SK-N-SH treated with all-trans-retinoic acid at 6 μM for 48 hours (cell line): ENCODE data around the gene CHST13.

Experiments used
- ATAC-seq: fragments of 200-7000 bp; cut with Tn5 transposase; 3 replicates; pipeline ENCODE4 v1.9.1; 2020; ENCODE audit warnings: mild to moderate bottlenecking, moderate library complexity
- ARNTL ChIP-seq: fragments of 450-650 bp; formaldehyde crosslinking; IDR thresholded peaks from 2 replicates; pipeline ENCODE4 v1.5.0; 2020; ENCODE audit warnings: low read depth, mild to moderate bottlenecking, moderate library complexity, borderline replicate concordance
- BACH2 ChIP-seq: fragments of 250-450 bp; sonication (Bioruptor Pico); IDR thresholded peaks from 2 replicates; pipeline ENCODE4 v1.9.0; 2021; ENCODE audit warnings: mild to moderate bottlenecking, borderline replicate concordance
- CSDC2 ChIP-seq: fragments of 250-450 bp; sonication (Bioruptor Pico); IDR thresholded peaks from 2 replicates; pipeline ENCODE4 v1.5.0; 2020; ENCODE audit warnings: mild to moderate bottlenecking, moderate library complexity
- ESRRG ChIP-seq: fragments of 250-450 bp; sonication (Bioruptor Pico); IDR thresholded peaks from 2 replicates; pipeline ENCODE4 v1.6.1; 2021; ENCODE audit warnings: mild to moderate bottlenecking
- GLIS3 ChIP-seq: fragments of 250-450 bp; sonication (Bioruptor Pico); IDR thresholded peaks from 2 replicates; pipeline ENCODE4 v1.5.0; 2020; ENCODE audit warnings: mild to moderate bottlenecking, moderate library complexity
- ISL1 ChIP-seq: fragments of 250-450 bp; sonication (Bioruptor Pico); IDR thresholded peaks from 2 replicates; pipeline ENCODE4 v2.1.2; 2022; ENCODE audit warnings: mild to moderate bottlenecking, moderate library complexity
- OSR1 ChIP-seq: fragments of 250-450 bp; sonication (Bioruptor Pico); IDR thresholded peaks from 2 replicates; pipeline ENCODE4 v1.8.0; 2022; ENCODE audit warnings: moderate library complexity, mild to moderate bottlenecking, inconsistent platforms
- PPARA ChIP-seq: fragments of 250-450 bp; sonication (Bioruptor Pico); IDR thresholded peaks from 2 replicates; pipeline ENCODE4 v1.5.0; 2020; ENCODE audit warnings: mild to moderate bottlenecking, borderline replicate concordance
- RARB ChIP-seq: fragments of 250-450 bp; sonication (Bioruptor Pico); IDR thresholded peaks from 2 replicates; pipeline ENCODE4 v1.8.0; 2021; ENCODE audit warnings: mild to moderate bottlenecking, moderate library complexity
- SNAI2 ChIP-seq: fragments of 250-450 bp; sonication (Bioruptor Pico); IDR thresholded peaks from 2 replicates; pipeline ENCODE4 v1.5.0; 2020; ENCODE audit warnings: mild to moderate bottlenecking, moderate library complexity
- TCF4 ChIP-seq: fragments of 250-450 bp; sonication (Bioruptor Pico); IDR thresholded peaks from 2 replicates; pipeline ENCODE4 v1.8.0; 2021; ENCODE audit warnings: mild to moderate bottlenecking, moderate library complexity, borderline replicate concordance
- TOX ChIP-seq: fragments of 250-450 bp; sonication (Bioruptor Pico); IDR thresholded peaks from 2 replicates; pipeline ENCODE4 v1.8.0; 2021; ENCODE audit warnings: mild to moderate bottlenecking, moderate library complexity, borderline replicate concordance
- ZC3H10 ChIP-seq: fragments of 250-450 bp; sonication (Bioruptor Pico); IDR thresholded peaks from 2 replicates; pipeline ENCODE4 v1.5.1; 2021; ENCODE audit warnings: mild to moderate bottlenecking, moderate library complexity
- ZFP30 ChIP-seq: fragments of 450-650 bp; formaldehyde crosslinking; IDR thresholded peaks from 2 replicates; pipeline ENCODE4 v1.5.0; 2022; ENCODE audit warnings: mild to moderate bottlenecking, moderate library complexity
- ZNF70 ChIP-seq: fragments of 450-650 bp; formaldehyde crosslinking; IDR thresholded peaks from 2 replicates; pipeline ENCODE4 v1.5.0; 2020; ENCODE audit warnings: mild to moderate bottlenecking, moderate library complexity
- TF ChIP-seq, protein P1 (sequence below): fragments of 250-450 bp; sonication (Bioruptor Pico); IDR thresholded peaks from 2 replicates; pipeline ENCODE4 v1.8.0; 2021; ENCODE audit warnings: low read depth, mild to moderate bottlenecking, moderate library complexity, borderline replicate concordance
- TF ChIP-seq, protein P2 (sequence below): fragments of 250-450 bp; sonication (Bioruptor Pico); IDR thresholded peaks from 2 replicates; pipeline ENCODE4 v1.5.1; 2021; ENCODE audit warnings: mild to moderate bottlenecking, moderate library complexity
- TF ChIP-seq, protein P3 (sequence below): fragments of 250-450 bp; sonication (Bioruptor Pico); IDR thresholded peaks from 2 replicates; pipeline ENCODE4 v1.5.1; 2020; ENCODE audit warnings: low read depth, mild to moderate bottlenecking, moderate library complexity
- TF ChIP-seq, protein P4 (sequence below): fragments of 250-450 bp; sonication (Bioruptor Pico); IDR thresholded peaks from 2 replicates; pipeline ENCODE4 v1.8.0; 2020; ENCODE audit warnings: mild to moderate bottlenecking, moderate library complexity, borderline replicate concordance

CHST13 gene

DNA sequence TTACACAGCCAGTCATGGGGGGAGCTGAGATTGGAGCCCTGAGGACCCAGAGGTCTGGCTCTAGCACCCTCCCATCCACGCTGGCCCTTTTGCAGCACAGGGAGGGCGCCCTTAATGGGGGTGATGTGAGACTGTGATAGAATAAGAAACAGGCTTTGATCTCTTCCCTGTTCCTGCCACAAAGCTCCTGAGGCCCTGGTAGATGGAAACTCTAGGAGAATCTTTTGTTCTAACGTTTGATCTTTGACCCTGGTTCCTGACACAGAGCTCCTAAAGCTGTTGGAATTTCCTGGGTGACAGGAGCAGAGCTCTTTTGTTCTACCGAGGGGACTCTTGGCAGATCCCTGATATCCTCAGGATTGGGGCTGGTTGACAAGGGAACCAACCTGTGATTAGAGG lies 5.2 kb upstream of the CHST13 start:
- no peak for ATAC-seq
- TF ChIP-seq RARB (CRISPR knock-in tag): no peak
- TF ChIP-seq ZC3H10: no peak
- TF ChIP-seq, protein P1, sequence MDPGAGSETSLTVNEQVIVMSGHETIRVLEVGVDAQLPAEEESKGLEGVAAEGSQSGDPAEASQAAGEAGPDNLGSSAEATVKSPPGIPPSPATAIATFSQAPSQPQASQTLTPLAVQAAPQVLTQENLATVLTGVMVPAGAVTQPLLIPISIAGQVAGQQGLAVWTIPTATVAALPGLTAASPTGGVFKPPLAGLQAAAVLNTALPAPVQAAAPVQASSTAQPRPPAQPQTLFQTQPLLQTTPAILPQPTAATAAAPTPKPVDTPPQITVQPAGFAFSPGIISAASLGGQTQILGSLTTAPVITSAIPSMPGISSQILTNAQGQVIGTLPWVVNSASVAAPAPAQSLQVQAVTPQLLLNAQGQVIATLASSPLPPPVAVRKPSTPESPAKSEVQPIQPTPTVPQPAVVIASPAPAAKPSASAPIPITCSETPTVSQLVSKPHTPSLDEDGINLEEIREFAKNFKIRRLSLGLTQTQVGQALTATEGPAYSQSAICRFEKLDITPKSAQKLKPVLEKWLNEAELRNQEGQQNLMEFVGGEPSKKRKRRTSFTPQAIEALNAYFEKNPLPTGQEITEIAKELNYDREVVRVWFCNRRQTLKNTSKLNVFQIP (CRISPR knock-in tag): no peak
- no peak for TF ChIP-seq PPARA
- no peak for TF ChIP-seq ISL1 (CRISPR knock-in tag)
- TF ChIP-seq SNAI2 (CRISPR knock-in tag): no peak
- no peak for TF ChIP-seq ZNF70 (CRISPR knock-in tag)
- no peak for TF ChIP-seq ARNTL

DNA sequence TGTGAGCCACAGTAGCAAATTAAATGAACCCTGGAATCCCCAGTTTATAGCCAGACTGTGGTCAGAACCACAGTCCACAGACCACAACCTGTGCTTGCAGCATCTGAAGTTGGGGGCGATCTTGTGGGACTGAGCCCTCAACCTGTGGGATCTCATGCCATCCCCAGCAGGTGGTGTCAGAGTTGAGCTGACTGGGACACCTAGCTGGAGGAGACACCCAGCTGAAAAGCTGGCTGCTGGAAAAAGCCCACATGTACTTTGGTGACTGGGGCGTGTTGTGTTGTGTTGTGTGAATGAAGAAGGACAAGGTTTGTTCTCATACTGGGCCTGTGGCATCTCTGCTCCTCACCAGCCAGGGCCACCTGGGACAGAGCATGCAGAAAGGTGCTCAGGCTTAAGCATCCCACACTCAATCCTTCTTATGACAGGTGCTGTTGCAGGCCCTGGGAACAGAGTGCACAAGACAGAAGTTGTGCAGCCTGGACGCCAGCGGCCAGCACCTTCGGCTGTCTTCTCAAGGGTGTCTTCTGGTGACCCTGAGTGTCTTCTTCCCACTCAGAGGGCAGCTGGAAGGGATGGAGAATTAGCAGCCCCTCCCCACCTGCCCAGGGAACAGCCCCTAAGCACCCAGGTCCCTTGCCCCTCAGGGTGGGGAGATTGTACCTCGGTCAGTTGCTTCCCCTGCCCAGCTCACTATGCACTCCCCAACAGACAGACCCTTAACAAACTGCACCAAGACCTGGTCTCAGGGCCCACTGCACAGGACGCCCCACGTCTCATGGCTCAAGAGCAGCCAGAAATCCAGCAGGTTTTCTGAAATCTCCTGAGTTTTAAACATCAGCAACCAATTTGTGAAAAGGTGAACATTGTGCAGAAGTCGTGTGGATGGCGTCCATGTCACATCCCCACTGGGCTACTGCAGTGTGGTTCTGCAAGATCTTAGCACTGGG lies 4.2 kb upstream of the CHST13 start:
- ATAC-seq: no peak
- TF ChIP-seq ZNF70 (CRISPR knock-in tag): no peak
- TF ChIP-seq ARNTL: no peak
- no peak for TF ChIP-seq TOX (CRISPR knock-in tag)
- TF ChIP-seq ESRRG (CRISPR knock-in tag): no peak
- TF ChIP-seq, protein P2, sequence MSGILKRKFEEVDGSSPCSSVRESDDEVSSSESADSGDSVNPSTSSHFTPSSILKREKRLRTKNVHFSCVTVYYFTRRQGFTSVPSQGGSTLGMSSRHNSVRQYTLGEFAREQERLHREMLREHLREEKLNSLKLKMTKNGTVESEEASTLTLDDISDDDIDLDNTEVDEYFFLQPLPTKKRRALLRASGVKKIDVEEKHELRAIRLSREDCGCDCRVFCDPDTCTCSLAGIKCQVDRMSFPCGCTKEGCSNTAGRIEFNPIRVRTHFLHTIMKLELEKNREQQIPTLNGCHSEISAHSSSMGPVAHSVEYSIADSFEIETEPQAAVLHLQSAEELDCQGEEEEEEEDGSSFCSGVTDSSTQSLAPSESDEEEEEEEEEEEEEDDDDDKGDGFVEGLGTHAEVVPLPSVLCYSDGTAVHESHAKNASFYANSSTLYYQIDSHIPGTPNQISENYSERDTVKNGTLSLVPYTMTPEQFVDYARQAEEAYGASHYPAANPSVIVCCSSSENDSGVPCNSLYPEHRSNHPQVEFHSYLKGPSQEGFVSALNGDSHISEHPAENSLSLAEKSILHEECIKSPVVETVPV: no peak
- TF ChIP-seq, protein P3, sequence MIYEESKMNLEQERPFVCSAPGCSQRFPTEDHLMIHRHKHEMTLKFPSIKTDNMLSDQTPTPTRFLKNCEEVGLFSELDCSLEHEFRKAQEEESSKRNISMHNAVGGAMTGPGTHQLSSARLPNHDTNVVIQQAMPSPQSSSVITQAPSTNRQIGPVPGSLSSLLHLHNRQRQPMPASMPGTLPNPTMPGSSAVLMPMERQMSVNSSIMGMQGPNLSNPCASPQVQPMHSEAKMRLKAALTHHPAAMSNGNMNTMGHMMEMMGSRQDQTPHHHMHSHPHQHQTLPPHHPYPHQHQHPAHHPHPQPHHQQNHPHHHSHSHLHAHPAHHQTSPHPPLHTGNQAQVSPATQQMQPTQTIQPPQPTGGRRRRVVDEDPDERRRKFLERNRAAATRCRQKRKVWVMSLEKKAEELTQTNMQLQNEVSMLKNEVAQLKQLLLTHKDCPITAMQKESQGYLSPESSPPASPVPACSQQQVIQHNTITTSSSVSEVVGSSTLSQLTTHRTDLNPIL (CRISPR knock-in tag): no peak
- no peak for TF ChIP-seq CSDC2 (CRISPR knock-in tag)
- no peak for TF ChIP-seq RARB (CRISPR knock-in tag)
- TF ChIP-seq, protein P1 (CRISPR knock-in tag): no peak
- no peak for TF ChIP-seq OSR1 (CRISPR knock-in tag)
- TF ChIP-seq ZC3H10: no peak
- no peak for TF ChIP-seq GLIS3 (CRISPR knock-in tag)
- TF ChIP-seq BACH2 (CRISPR knock-in tag): no peak
- no peak for TF ChIP-seq ZFP30
- TF ChIP-seq PPARA: no peak
- TF ChIP-seq, protein P4, sequence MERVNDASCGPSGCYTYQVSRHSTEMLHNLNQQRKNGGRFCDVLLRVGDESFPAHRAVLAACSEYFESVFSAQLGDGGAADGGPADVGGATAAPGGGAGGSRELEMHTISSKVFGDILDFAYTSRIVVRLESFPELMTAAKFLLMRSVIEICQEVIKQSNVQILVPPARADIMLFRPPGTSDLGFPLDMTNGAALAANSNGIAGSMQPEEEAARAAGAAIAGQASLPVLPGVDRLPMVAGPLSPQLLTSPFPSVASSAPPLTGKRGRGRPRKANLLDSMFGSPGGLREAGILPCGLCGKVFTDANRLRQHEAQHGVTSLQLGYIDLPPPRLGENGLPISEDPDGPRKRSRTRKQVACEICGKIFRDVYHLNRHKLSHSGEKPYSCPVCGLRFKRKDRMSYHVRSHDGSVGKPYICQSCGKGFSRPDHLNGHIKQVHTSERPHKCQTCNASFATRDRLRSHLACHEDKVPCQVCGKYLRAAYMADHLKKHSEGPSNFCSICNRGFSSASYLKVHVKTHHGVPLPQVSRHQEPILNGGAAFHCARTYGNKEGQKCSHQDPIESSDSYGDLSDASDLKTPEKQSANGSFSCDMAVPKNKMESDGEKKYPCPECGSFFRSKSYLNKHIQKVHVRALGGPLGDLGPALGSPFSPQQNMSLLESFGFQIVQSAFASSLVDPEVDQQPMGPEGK: no peak
- TF ChIP-seq ISL1 (CRISPR knock-in tag): no peak
- no peak for TF ChIP-seq TCF4 (CRISPR knock-in tag)
- TF ChIP-seq SNAI2 (CRISPR knock-in tag): no peak

DNA sequence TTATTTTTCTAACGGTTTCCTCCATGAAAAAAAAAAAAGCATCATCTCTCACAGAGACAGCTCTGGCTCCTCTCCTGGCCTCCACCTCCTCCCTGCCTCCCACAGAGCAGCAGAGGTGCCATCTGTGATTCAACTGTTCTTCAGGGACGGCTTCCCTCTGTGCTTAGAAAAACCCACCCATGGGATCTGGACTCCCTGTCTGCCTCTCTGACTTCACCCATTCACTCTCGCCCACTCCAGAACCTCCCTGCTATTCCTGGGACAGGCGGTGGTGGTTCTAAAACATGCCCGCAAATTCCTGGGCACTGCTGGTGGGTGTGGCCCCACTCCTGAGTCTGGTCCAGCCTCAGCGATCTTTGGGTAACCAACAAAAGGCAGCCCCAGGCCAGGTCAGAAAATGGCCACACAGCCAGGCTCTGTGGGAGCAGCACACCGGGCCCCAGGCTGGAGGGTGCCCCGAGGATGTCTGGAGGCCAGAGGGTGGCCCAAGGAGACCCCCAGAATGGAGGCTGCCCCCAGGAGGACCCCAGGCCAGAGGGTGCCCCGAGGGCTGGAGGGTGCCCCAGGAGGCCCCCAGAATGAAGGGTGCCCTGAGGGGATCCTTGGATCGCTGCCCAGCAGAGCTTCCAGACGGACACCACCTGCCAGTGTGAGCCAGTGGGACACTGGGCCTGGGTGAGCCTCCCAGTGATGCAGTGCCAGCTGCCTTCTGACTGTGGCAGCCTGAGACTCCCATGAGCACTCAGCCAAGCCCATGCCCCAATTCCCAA lies 2.6 kb upstream of the CHST13 start:
- TF ChIP-seq ESRRG (CRISPR knock-in tag) (no peak), SNAI2 (CRISPR knock-in tag) (no peak)
- no peak for ATAC-seq
